Iris pigment epithelial cell (primary cell): ENCODE measurements around the gene LIPN.
"Not testable (repeated sequence)": the region's sequence is repeated elsewhere in the genome, so short reads cannot be mapped to it uniquely, and the experiment has no call there.

Source experiments
- DNase-seq: peaks from one replicate; pipeline ENCODE4 v3.0.0-alpha.2; 2011; ENCODE audit warnings: low read depth

The LIPN gene

GRCh38 chr10:88759366-88760101, at the start of gene LIPN:
TSS of gene LIPN (plus strand) at chr10:88760020. CDS start at chr10:88761406, 1,386 bp downstream.
- no peak for DNase-seq

- DNase-seq: no peak
Observed at GRCh38 chr10:88715517-88715916, 44.3 kb upstream of the LIPN start.

DNA sequence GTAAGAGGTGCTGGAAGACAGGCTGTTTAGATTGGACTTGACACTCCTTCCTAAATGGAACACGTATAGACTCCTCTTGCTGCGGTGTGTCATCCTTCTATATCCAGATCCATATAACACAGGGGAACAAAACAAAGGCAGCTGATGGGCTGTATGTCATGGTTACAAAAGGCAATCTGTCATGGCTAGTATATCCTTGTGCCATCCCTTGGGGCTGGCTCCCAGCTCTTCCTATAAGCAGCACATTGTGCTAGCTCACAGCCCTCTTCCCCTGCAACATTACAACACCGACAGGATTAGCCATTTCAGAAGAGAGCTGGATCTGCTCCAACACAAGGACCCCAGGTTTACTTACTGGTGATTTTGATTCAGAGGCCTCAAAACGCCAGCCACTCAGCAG, 38.4 kb upstream of the LIPN start:
- no peak for DNase-seq

GRCh38 chr10:88725798-88726197, 34.0 kb upstream of the LIPN start:
- DNase-seq: no peak

DNA sequence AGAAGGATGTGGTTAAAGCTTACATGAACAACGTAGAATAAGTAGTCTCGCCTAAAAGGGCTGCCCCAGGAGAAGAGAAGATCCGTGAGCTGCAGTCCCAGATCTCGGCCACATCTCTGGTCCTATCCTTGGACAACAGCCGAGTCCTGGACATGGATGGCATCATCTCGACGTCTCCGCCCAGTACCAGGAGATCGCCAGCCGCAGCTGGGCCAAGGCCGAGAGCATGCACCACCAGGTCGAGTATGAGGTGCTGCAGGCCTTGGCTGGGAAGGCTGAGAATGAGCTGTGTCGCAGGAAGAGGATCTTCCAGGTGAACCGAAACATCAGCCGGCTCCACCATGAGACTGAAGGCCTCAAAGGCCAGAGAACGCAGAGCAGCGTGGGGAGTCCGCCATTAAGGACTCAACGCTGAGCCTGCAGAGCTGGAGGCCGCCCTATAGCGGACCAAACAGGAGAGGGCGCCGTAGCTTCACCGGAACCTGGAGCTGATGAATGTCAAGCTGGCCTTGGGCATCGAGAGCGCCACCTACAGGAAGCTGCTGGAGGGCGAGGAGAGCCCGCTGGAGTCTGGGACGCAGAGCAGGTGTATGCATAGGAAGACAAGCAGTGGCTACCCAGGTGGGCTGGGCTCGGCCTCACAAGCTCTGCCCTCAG, 31.6 kb upstream of the LIPN start:
- peak; percentile 31 for DNase-seq

DNA sequence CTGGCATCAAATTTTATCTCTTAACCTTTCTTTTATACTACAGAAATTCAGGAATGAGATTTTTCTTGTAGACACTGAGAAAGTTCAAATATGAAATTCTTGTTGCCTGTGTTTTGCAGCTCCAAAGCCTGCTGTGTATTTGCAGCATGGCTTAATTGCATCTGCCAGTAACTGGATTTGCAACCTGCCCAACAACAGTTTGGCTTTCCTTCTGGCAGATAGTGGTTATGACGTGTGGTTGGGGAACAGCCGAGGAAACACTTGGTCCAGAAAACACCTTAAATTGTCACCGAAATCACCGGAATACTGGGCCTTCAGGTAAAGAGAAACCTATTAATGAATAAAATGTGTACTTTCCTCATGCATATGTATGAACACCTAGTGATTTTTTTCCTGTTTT, 29.0 kb upstream of the LIPN start:
- no peak for DNase-seq

GRCh38 chr10:88731296-88731695, 28.5 kb upstream of the LIPN start:
- DNase-seq: peak; percentile 4

DNA sequence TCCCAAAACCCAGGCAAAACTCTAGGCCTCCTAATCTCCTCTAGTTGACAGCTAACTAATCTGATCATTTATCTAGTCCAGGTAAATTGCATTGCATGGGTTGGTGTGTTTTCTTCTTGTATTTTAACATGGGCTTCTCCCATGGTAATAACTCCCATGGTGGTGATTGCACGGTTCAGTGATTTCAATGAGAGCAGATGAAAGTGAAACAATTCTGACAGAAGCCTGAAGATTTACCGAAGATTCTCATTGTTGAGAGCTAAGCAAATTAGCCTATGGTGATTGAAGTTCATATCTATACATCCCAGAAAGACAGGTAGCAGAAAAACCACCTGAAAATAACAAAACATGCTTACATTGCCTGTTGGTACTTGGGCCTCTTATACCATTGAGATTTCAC, 26.6 kb upstream of the LIPN start:
- DNase-seq: no peak

DNA sequence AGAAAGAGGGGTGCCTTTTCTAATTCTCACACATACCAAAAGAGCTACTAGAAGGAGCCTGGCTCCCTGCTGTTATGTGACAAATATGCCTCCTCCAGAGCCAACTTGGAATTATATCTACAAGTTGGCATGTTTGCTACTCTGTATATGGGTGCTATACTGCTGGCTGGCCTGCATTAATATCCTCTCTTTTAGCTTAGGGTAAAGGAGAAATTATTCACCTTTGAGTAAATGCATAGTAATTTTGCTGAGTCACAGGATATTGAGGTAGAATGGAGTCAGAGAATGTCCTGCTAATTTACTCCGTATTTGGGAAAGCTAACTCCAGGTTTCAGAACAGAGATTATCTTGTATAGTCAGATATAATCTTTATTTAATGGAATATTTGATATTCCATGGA, 24.2 kb upstream of the LIPN start:
- peak; percentile 29 for DNase-seq

GRCh38 chr10:88741921-88742320, 17.9 kb upstream of the LIPN start:
- DNase-seq: not testable (repeated sequence)

- no peak for DNase-seq
Observed at GRCh38 chr10:88742448-88742847, 17.4 kb upstream of the LIPN start.

- DNase-seq: no peak
Observed at GRCh38 chr10:88744002-88744401, 15.8 kb upstream of the LIPN start.

- no peak for DNase-seq
Observed at GRCh38 chr10:88745633-88746032, 14.2 kb upstream of the LIPN start.

GRCh38 chr10:88754287-88754686, 5.5 kb upstream of the LIPN start:
- peak; percentile 64 for DNase-seq

- no peak for DNase-seq
Observed at GRCh38 chr10:88755753-88756152, 4.1 kb upstream of the LIPN start.

- DNase-seq: no peak
Observed at GRCh38 chr10:88756660-88757059, 3.2 kb upstream of the LIPN start.

GRCh38 chr10:88762906-88763305, 3.1 kb downstream of the LIPN start:
- DNase-seq: no peak

DNA sequence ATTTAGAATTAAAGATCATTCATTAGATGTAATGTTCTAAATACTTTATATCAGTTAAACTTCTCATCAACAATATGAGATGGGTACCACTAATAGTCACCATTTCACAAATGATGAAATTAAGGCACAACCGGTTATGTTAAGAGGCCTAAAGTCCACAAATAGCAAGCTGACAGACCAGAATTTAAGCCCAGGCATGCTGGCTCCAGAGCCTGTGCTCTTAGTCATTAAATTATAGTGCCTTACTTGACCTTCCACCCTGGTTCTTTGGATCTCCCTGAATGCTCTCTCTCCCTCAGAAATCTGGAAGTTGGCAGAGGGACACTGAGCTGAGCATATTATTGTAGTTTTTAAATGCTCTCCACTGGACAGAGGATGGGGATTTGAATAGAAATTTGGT, 3.6 kb downstream of the LIPN start:
- no peak for DNase-seq

GRCh38 chr10:88764110-88764509, 4.3 kb downstream of the LIPN start:
- no peak for DNase-seq

DNA sequence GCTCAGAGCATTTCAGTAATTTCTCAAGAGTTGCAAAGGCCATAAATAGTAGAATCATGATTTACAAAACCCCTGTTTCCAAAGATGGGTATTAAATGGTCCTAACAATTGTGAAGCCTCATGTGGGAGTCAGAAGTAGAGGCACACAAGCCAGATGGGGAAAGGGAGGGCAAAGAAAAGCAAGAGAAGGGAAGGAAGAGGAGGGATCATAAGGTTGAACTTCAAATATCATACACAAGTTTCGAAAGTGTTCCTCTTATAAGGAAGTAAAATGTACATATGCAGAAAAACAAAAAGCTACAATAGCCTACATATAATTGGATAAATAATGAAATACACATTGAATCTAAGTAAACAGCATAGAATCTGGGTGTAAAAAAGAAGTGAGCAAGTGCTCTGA, 6.0 kb downstream of the LIPN start:
- DNase-seq: no peak

- no peak for DNase-seq
Observed at GRCh38 chr10:88769384-88769783, 9.6 kb downstream of the LIPN start.

DNA sequence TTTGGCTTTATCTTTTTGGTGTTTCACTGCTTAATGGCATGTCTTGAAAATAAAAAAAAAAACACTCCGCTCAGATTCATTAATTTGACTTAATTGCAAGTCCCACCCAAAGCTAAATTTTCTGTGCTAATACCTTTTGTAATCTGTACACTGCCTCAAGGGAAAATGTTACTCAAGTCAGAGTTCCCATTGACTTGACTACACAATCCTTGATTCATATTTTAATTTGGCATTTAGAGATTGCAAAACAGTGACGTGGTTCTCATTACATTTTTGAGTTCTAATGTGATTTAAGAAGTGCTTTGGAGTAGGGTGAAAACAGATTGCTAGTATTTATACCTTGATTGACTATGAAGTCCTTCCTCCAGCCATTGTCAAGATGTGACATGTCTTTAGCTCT, 21.4 kb downstream of the LIPN start:
- no peak for DNase-seq

GRCh38 chr10:88782222-88782621, 22.4 kb downstream of the LIPN start:
- no peak for DNase-seq

- DNase-seq: peak; percentile 75
Observed at GRCh38 chr10:88783724-88784123, 23.9 kb downstream of the LIPN start.
